ENCODE measurements around the gene MAT2A. TPM values are rescaled to one million over a fixed set of nuclear protein-coding genes. Genes with fewer than 3 reads are reported as not detected.

The MAT2A gene
- total RNA-seq, 1 donor from 2014 or later = 81.9 TPM

- DNase-seq (ENCODE audit: low read depth) (no peak), FAIRE-seq (no peak)
- TF ChIP-seq, protein P1, sequence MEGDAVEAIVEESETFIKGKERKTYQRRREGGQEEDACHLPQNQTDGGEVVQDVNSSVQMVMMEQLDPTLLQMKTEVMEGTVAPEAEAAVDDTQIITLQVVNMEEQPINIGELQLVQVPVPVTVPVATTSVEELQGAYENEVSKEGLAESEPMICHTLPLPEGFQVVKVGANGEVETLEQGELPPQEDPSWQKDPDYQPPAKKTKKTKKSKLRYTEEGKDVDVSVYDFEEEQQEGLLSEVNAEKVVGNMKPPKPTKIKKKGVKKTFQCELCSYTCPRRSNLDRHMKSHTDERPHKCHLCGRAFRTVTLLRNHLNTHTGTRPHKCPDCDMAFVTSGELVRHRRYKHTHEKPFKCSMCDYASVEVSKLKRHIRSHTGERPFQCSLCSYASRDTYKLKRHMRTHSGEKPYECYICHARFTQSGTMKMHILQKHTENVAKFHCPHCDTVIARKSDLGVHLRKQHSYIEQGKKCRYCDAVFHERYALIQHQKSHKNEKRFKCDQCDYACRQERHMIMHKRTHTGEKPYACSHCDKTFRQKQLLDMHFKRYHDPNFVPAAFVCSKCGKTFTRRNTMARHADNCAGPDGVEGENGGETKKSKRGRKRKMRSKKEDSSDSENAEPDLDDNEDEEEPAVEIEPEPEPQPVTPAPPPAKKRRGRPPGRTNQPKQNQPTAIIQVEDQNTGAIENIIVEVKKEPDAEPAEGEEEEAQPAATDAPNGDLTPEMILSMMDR (IDR thresholded peaks at IDR 0.05; ENCODE audit: insufficient read depth, low read length, severe bottlenecking) = no peak
- Histone ChIP-seq H3K4me3 (ENCODE audit: low read depth, low read length) (no peak overlapping the region), H3K27me3 (ENCODE audit: control insufficient read depth, insufficient read depth, low read length) (no peaks in the 10 kb centered on the region), H3K36me3 (ENCODE audit: control insufficient read depth, insufficient read depth, low read length) (peaks cover 11% of the 10 kb centered on the region)
These were observed 8.3 kb downstream of the MAT2A start for GRCh38 chr2:85547089-85547858.

- FAIRE-seq (no peak), DNase-seq (ENCODE audit: low read depth) (no peak)
- no peak overlapping the region for H3K4me3 ChIP-seq (ENCODE audit: low read depth, low read length)
- H3K36me3 ChIP-seq (ENCODE audit: control insufficient read depth, insufficient read depth, low read length) = peaks cover 7% of the 10 kb centered on the region
- H3K27me3 ChIP-seq (ENCODE audit: control insufficient read depth, insufficient read depth, low read length) = no peaks in the 10 kb centered on the region
- TF ChIP-seq, protein P1 (IDR thresholded peaks at IDR 0.05; ENCODE audit: insufficient read depth, low read length, severe bottlenecking) = no peak
These were observed 9.1 kb downstream of the MAT2A start for GRCh38 chr2:85547859-85548607.

DNA sequence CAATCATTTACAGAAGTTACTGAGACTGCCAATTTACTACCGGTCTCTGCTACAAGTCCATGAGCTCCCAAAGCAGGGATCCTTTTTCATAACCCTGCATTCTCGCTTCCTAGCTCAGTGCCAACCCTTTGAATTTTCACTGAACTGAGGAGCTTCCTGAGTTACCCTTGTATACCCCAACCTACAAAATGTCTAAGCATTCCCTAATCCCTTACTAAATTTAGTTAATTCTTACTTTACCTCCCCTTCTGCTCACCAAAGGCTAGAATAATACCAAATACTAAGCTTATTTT lies 9.6 kb downstream of the MAT2A start:
- Histone ChIP-seq H3K4me3 (ENCODE audit: low read depth, low read length) (no peak overlapping the region), H3K36me3 (ENCODE audit: control insufficient read depth, insufficient read depth, low read length) (peaks cover 7% of the 10 kb centered on the region)
- no peak for FAIRE-seq

GRCh38 chr2:85549095-85549494 lies 10.1 kb downstream of the MAT2A start:
- no peaks in the 10 kb centered on the region for H3K27me3 ChIP-seq (ENCODE audit: control insufficient read depth, insufficient read depth, low read length)
- peaks cover 5% of the 10 kb centered on the region for H3K36me3 ChIP-seq (ENCODE audit: control insufficient read depth, insufficient read depth, low read length)
- DNase-seq (ENCODE audit: low read depth) (no peak), FAIRE-seq (no peak)
- TF ChIP-seq, protein P1 (IDR thresholded peaks at IDR 0.05; ENCODE audit: insufficient read depth, low read length, severe bottlenecking) = no peak
- H3K4me3 ChIP-seq (ENCODE audit: low read depth, low read length) = no peak overlapping the region

More for the DNA sequence above, 9.6 kb downstream of the MAT2A start:
- no peaks in the 10 kb centered on the region for H3K27me3 ChIP-seq (ENCODE audit: control insufficient read depth, insufficient read depth, low read length)
- TF ChIP-seq, protein P1 (IDR thresholded peaks at IDR 0.05; ENCODE audit: insufficient read depth, low read length, severe bottlenecking) = no peak
- DNase-seq (ENCODE audit: low read depth) = no peak

- FAIRE-seq (no peak), DNase-seq (ENCODE audit: low read depth) (peak; percentile 70)
- no peak overlapping the region for H3K4me3 ChIP-seq (ENCODE audit: low read depth, low read length)
These were observed 10.9 kb downstream of the MAT2A start for GRCh38 chr2:85549826-85550225.

More at GRCh38 chr2:85549826-85550225, 10.9 kb downstream of the MAT2A start:
- Histone ChIP-seq H3K27me3 (ENCODE audit: control insufficient read depth, insufficient read depth, low read length) (no peaks in the 10 kb centered on the region), H3K36me3 (ENCODE audit: control insufficient read depth, insufficient read depth, low read length) (peaks cover 7% of the 10 kb centered on the region)
- TF ChIP-seq, protein P1 (IDR thresholded peaks at IDR 0.05; ENCODE audit: insufficient read depth, low read length, severe bottlenecking) = no peak

Data from bronchial epithelial cell (primary cell).